ENCODE results near the gene CCDC183.
A peak's percentile ranks its signal among the peaks of the same experiment; 100 is the strongest.
"Not testable (repeated sequence)": the region's sequence is repeated elsewhere in the genome, so short reads cannot be mapped to it uniquely, and the experiment has no call there.

The CCDC183 gene

GRCh38 chr9:136760834-136761544 is 35.1 kb upstream of the CCDC183 start:
- DNase-seq (ENCODE audit: low spot score) = peak; percentile 48

GRCh38 chr9:136761545-136761981 is 34.6 kb upstream of the CCDC183 start:
- DNase-seq (ENCODE audit: low spot score) = no peak

GRCh38 chr9:136762221-136762691 is 33.9 kb upstream of the CCDC183 start:
- no peak for DNase-seq (ENCODE audit: low spot score)

GRCh38 chr9:136762915-136763648 is 33.1 kb upstream of the CCDC183 start:
- no peak for DNase-seq (ENCODE audit: low spot score)

GRCh38 chr9:136763649-136764035 is 32.5 kb upstream of the CCDC183 start:
- no peak for DNase-seq (ENCODE audit: low spot score)

GRCh38 chr9:136764301-136764891 is 31.7 kb upstream of the CCDC183 start, which contains the start of gene LCN15:
TSS of gene LCN15 (minus strand) at chr9:136764518. CDS start at chr9:136764488, 30 bp downstream.
- DNase-seq (ENCODE audit: low spot score) = no peak

GRCh38 chr9:136765041-136765440 is 31.1 kb upstream of the CCDC183 start:
- no peak for DNase-seq (ENCODE audit: low spot score)

GRCh38 chr9:136765745-136766409 is 30.3 kb upstream of the CCDC183 start:
- not testable (repeated sequence) for DNase-seq (ENCODE audit: low spot score)

GRCh38 chr9:136766410-136767120 is 29.6 kb upstream of the CCDC183 start:
- peak; percentile 54 for DNase-seq (ENCODE audit: low spot score)

- DNase-seq (ENCODE audit: low spot score) = no peak
Measured at GRCh38 chr9:136769710-136770191, 26.4 kb upstream of the CCDC183 start.

GRCh38 chr9:136771907-136772415 is 24.2 kb upstream of the CCDC183 start:
- DNase-seq (ENCODE audit: low spot score) = no peak

GRCh38 chr9:136773386-136774044 is 22.6 kb upstream of the CCDC183 start:
- no peak for DNase-seq (ENCODE audit: low spot score)

GRCh38 chr9:136774416-136775045 is 21.6 kb upstream of the CCDC183 start:
- no peak for DNase-seq (ENCODE audit: low spot score)

GRCh38 chr9:136775191-136775590 is 20.9 kb upstream of the CCDC183 start:
- DNase-seq (ENCODE audit: low spot score) = no peak

- DNase-seq (ENCODE audit: low spot score) = no peak
Measured at GRCh38 chr9:136776947-136777346, 19.2 kb upstream of the CCDC183 start.

GRCh38 chr9:136777359-136777758 is 18.8 kb upstream of the CCDC183 start:
- no peak for DNase-seq (ENCODE audit: low spot score)

- no peak for DNase-seq (ENCODE audit: low spot score)
Measured at GRCh38 chr9:136779808-136780207, 16.3 kb upstream of the CCDC183 start.

- no peak for DNase-seq (ENCODE audit: low spot score)
Measured at GRCh38 chr9:136782452-136782851, 13.7 kb upstream of the CCDC183 start.

GRCh38 chr9:136784249-136784996 is 11.7 kb upstream of the CCDC183 start:
- no peak for DNase-seq (ENCODE audit: low spot score)

- DNase-seq (ENCODE audit: low spot score) = no peak
Measured at GRCh38 chr9:136784997-136785361, 11.2 kb upstream of the CCDC183 start.

Measured in globus pallidus (tissue), 1 donor.